Colonic mucosa (tissue), 4 donors: ENCODE data around the gene MIA3. TPM values are rescaled to one million over a fixed set of nuclear protein-coding genes. Genes with fewer than 3 reads are reported as not detected.

ENCODE experiments used
- DNase-seq: peaks from one replicate; pipeline ENCODE4 v3.0.0-alpha.2; 2020
- H3K27ac ChIP-seq: fragments of 200-600 bp; one replicate; pipeline ENCODE4 v1.8.0; 2021
- H3K27me3 ChIP-seq: fragments of 200-600 bp; one replicate; pipeline ENCODE4 v1.8.0; 2021
- H3K36me3 ChIP-seq: fragments of 200-600 bp; one replicate; pipeline ENCODE4 v1.8.0; 2021
- H3K4me1 ChIP-seq: fragments of 200-600 bp; one replicate; pipeline ENCODE4 v1.8.0; 2021; ENCODE audit warnings: mild to moderate bottlenecking
- H3K4me3 ChIP-seq: fragments of 200-600 bp; one replicate; pipeline ENCODE4 v1.8.0; 2021
- H3K9ac ChIP-seq, 2 donors: one replicate each; pipeline ENCODE4 v1.7.0; 2013; ENCODE audit warnings: control low read depth in 2 of 2, low read depth in 2 of 2, low read length in 2 of 2
- H3K9me3 ChIP-seq: fragments of 200-600 bp; one replicate; pipeline ENCODE4 v1.8.0; 2021
- CTCF ChIP-seq: fragments of 200-600 bp; IDR thresholded peaks from one replicate; pipeline ENCODE4 v1.8.0; 2022; ENCODE audit warnings: antibody characterized with exemption, mild to moderate bottlenecking
- intact Hi-C: fragments of 100-400 bp; cut with DNase I; formaldehyde crosslinking; loops from one replicate; pipeline ENCODE4 v1.14.1; 2022
- total RNA-seq, 2 donors: library from RNA; stranded (reverse); fragmentation: NEBNext Ultra II Directional in 1 of 2; extraction: Animal tissue kit (Norgen Biotek cat#: 25700) in 1 of 2; gene quantifications; one replicate each; pipeline ENCODE4 v1.2.1, GENCODE V29; 2021
- donor health status: healthy.
- donor health status: DM: no; HTN: no; CAD: no.
- donor health status: DM: no; HTN: no; CAD: no.

The MIA3 gene
- total RNA-seq, 2 donors from 2014 or later = 63.5 to 92.4 TPM

DNA sequence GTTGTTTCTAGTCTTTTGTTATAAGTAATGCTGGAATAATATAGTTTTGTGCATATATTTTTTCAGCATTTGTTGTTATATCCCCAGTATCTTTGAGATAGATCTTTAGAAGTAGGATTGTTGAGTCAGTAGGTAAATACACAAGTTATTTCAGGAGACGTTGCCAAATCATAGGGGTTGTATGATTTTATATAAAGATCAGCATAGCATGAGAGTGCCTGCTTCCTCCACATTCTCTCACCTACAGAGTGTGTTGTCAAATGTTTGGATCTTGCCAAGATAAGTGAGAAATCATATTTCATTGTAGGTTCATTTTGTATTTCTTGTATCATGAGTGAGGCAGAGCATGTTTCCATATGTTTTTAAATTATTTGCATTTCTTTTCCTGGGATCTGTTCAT is 24.6 kb downstream of the MIA3 start:
- no peaks in the 10 kb centered on the region for H3K36me3 ChIP-seq
- intact Hi-C loops = no loop called here
- no peaks in the 10 kb centered on the region for H3K4me1 ChIP-seq
- H3K9me3 ChIP-seq = no peaks in the 10 kb centered on the region
- no peak overlapping the region for H3K27ac ChIP-seq
- no peak overlapping the region for H3K9ac ChIP-seq
- no peaks in the 10 kb centered on the region for H3K27me3 ChIP-seq
- no peak overlapping the region for H3K4me3 ChIP-seq
- no peak for DNase-seq
- no peak for TF ChIP-seq CTCF

DNA sequence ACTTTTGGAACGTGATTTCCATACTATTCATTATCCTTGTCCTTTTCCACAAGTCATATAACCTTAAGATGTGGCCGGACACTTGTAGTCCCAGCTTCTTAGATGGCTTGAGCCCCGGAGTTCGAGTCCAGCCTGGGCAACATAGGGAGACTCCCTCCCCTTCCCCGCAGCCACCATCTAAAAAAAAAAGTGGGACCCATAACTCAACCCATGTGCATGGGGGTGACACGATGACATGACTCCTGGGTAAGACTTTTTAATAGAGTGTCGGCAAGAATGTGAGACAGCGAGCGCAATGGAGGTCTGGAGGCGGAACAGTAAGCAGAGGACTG is 25.7 kb downstream of the MIA3 start:
- DNase-seq = no peak
- intact Hi-C loops = no loop called here
- no peaks in the 10 kb centered on the region for H3K36me3 ChIP-seq
- TF ChIP-seq CTCF = no peak
- peak overlapping the region; percentile 93 for H3K27ac ChIP-seq
- H3K9ac ChIP-seq = peak overlapping the region; percentile 96 to 99
- no peaks in the 10 kb centered on the region for H3K9me3 ChIP-seq
- H3K4me1 ChIP-seq = no peaks in the 10 kb centered on the region
- peak overlapping the region; percentile 73 for H3K4me3 ChIP-seq
- no peaks in the 10 kb centered on the region for H3K27me3 ChIP-seq

DNA sequence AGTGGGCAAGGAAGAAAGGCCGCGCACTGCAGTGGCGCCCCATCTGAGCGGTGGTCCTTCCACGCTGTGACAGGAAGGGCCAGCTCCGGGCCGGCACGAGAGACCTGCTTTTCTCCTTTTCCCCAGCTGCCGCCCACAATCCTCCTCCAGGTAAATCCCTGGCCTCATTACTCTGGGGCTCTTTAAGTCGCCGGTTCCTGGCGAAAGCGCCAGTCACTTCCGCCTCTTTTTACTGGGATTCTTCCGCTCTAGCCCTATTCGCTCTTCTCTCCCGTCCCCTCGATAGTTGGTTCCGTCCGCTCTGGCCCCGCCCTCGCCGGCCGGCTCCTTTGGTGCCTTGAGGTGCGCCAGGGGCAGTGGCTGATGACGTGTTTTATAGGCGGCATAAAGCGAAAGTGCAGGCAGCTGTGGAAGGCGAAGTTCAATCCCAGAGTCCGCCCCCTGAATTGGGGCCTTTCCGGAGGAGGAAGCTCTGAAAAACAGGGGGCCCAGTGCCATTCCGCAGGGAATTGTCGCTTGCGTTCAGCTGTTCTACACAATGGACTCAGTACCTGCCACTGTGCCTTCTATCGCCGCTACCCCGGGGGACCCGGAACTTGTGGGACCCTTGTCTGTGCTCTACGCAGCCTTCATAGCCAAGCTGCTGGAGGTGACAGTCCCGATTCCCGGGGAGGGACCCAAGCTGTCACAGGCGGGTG is 26.2 kb downstream of the MIA3 start:
- no peaks in the 10 kb centered on the region for H3K27me3 ChIP-seq
- H3K4me1 ChIP-seq = no peaks in the 10 kb centered on the region
- DNase-seq = peak; percentile 99
- no peaks in the 10 kb centered on the region for H3K9me3 ChIP-seq
- peak overlapping the region; percentile 73 for H3K4me3 ChIP-seq
- peak overlapping the region; percentile 96 to 99 for H3K9ac ChIP-seq
- H3K27ac ChIP-seq = peak overlapping the region; percentile 93
- no peaks in the 10 kb centered on the region for H3K36me3 ChIP-seq
- TF ChIP-seq CTCF = no peak
- intact Hi-C loops = no loop called here

DNA sequence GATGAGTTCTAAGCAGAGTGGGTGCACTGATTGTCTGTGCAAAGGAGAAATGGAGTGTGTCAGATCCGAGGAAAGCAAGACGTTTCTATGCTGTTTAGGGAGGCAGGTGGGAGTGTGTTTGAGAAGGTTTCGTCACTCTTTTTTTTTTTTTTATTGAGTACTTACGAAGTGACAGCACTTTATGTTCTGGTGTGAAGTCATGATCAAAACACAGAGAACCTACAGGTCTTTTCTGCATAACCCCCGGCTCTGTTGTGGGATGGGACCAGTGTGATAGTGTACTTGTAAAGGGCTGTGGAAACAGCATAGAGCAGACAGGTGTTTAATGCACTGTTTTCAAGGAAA is 26.7 kb downstream of the MIA3 start:
- TF ChIP-seq CTCF = no peak
- no peaks in the 10 kb centered on the region for H3K4me1 ChIP-seq
- no peaks in the 10 kb centered on the region for H3K27me3 ChIP-seq
- H3K36me3 ChIP-seq = no peaks in the 10 kb centered on the region
- intact Hi-C loops = no loop called here
- peak overlapping the region; percentile 96 to 99 for H3K9ac ChIP-seq
- peak overlapping the region; percentile 93 for H3K27ac ChIP-seq
- peak overlapping the region; percentile 73 for H3K4me3 ChIP-seq
- no peaks in the 10 kb centered on the region for H3K9me3 ChIP-seq
- DNase-seq = no peak

- no peak overlapping the region for H3K27ac ChIP-seq
- H3K27me3 ChIP-seq = no peaks in the 10 kb centered on the region
- intact Hi-C loops = loop anchor here (5.0 kb wide), 1 partner anchor 60 kb away; the partner anchor contains the start of genes AIDA and BROX
Measured at GRCh38 chr1:222652676-222653075, 34.8 kb downstream of the MIA3 start.

More at GRCh38 chr1:222652676-222653075, 34.8 kb downstream of the MIA3 start:
- Histone ChIP-seq H3K36me3 (peaks cover 7% of the 10 kb centered on the region), H3K9ac (no peak overlapping the region), H3K9me3 (no peaks in the 10 kb centered on the region), H3K4me1 (no peaks in the 10 kb centered on the region), H3K4me3 (no peak overlapping the region)
- no peak for TF ChIP-seq CTCF
- no peak for DNase-seq
